HEK293 (cell line): ENCODE data around the gene RBM4B.

Experiments
- CTCF ChIA-PET: fragments of 350-600 bp; formaldehyde crosslinking; extraction: SDS; loops from one replicate; lab custom pipeline; 2021; ENCODE audit warnings: antibody characterized with exemption; lab: Yijun Ruan, JAX
- POLR2A ChIA-PET: fragments of 300-600 bp; formaldehyde crosslinking; extraction: SDS; loops from one replicate; lab custom pipeline; 2020; ENCODE audit warnings: antibody characterized with exemption, inconsistent platforms; lab: Yijun Ruan, JAX
- H3K27ac ChIP-seq: fragments of 200-500 bp; sonication (Bioruptor generic); 2 replicates; pipeline ENCODE4 v1.5.1; 2014; ENCODE audit warnings: low read depth, low read length, control low read depth, inconsistent platforms; ENCODE audit errors: extremely low read depth
- H3K36me3 ChIP-seq, 2 experiments: fragments of 200-500 bp in 1 of 2; sonication (Bioruptor generic) in 1 of 2; 1 replicate in 1 of 2; 2 replicates in 1 of 2; pipeline ENCODE4 v1.5.1; 2014 to 2017; ENCODE audit warnings: inconsistent platforms in 2 of 2, low read length in 2 of 2; ENCODE audit not compliant: control insufficient read depth in 2 of 2, insufficient read depth in 1 of 2
- H3K4me1 ChIP-seq: fragments of 200-500 bp; sonication (Bioruptor generic); 2 replicates; pipeline ENCODE4 v1.5.1; 2014; ENCODE audit warnings: mild to moderate bottlenecking, low read length, inconsistent platforms; ENCODE audit not compliant: control insufficient read depth, insufficient read depth
- H3K4me3 ChIP-seq: 2 replicates; pipeline ENCODE4 v1.5.1; 2011; ENCODE audit warnings: low read depth, mild to moderate bottlenecking, control low read depth, low read length, moderate library complexity
- H3K9me3 ChIP-seq: fragments of 200-500 bp; sonication (Bioruptor generic); 2 replicates; pipeline ENCODE4 v1.5.1; 2014; ENCODE audit warnings: low read depth, low read length, inconsistent platforms; ENCODE audit not compliant: control insufficient read depth, insufficient read depth
- GLIS1 ChIP-seq: fragments of 450-650 bp; formaldehyde crosslinking; IDR thresholded peaks from 2 replicates; pipeline ENCODE4 v1.5.1; 2016; ENCODE audit warnings: missing biosample characterization, missing genetic modification characterization
- KLF9 ChIP-seq: fragments of 450-650 bp; formaldehyde crosslinking; IDR thresholded peaks from 2 replicates; pipeline ENCODE4 v1.5.1; 2016; ENCODE audit warnings: missing biosample characterization, missing genetic modification characterization, low read depth
- SETDB1 ChIP-seq: IDR thresholded peaks from one replicate; pipeline ENCODE4 v1.6.1; 2017; ENCODE audit warnings: mild to moderate bottlenecking, low read length, moderate library complexity, mixed read lengths; ENCODE audit not compliant: insufficient read length
- SP3 ChIP-seq: fragments of 450-650 bp; formaldehyde crosslinking; IDR thresholded peaks from 2 replicates; pipeline ENCODE4 v1.5.1; 2016; ENCODE audit warnings: missing biosample characterization, missing genetic modification characterization
- TRIM28 ChIP-seq: IDR thresholded peaks from 2 replicates; pipeline ENCODE4 v1.6.1; 2011; ENCODE audit warnings: low read length, control low read depth, borderline replicate concordance
- YY1 ChIP-seq: fragments of 450-650 bp; formaldehyde crosslinking; IDR thresholded peaks from 2 replicates; pipeline ENCODE4 v1.5.1; 2018; ENCODE audit warnings: missing biosample characterization, missing genetic modification characterization
- ZBTB7A ChIP-seq: fragments of 450-650 bp; formaldehyde crosslinking; IDR thresholded peaks from 2 replicates; pipeline ENCODE4 v1.5.1; 2016; ENCODE audit warnings: low read depth, missing biosample characterization, missing genetic modification characterization
- ZNF112 ChIP-seq: fragments of 450-650 bp; formaldehyde crosslinking; IDR thresholded peaks from 2 replicates; pipeline ENCODE4 v1.5.0; 2017; ENCODE audit warnings: missing biosample characterization, missing genetic modification characterization
- ZNF133 ChIP-seq: fragments of 450-650 bp; formaldehyde crosslinking; IDR thresholded peaks from 2 replicates; pipeline ENCODE4 v1.5.1; 2016; ENCODE audit warnings: missing biosample characterization, missing genetic modification characterization
- ZNF157 ChIP-seq: fragments of 450-650 bp; formaldehyde crosslinking; IDR thresholded peaks from 2 replicates; pipeline ENCODE4 v1.5.1; 2016; ENCODE audit warnings: missing biosample characterization, missing genetic modification characterization
- ZNF23 ChIP-seq: fragments of 450-650 bp; formaldehyde crosslinking; IDR thresholded peaks from 2 replicates; pipeline ENCODE4 v1.5.1; 2016; ENCODE audit warnings: missing biosample characterization, missing genetic modification characterization, borderline replicate concordance
- ZNF274 ChIP-seq, 2 experiments: fragments of 200-500 bp in 1 of 2; fragments of 450-650 bp in 1 of 2; sonication (Bioruptor generic) in 1 of 2; formaldehyde crosslinking in 1 of 2; IDR thresholded peaks; 2 replicates each; pipeline versions ENCODE4 v1.5.1 to v1.6.1; 2014 to 2016; ENCODE audit warnings: borderline replicate concordance in 1 of 2, inconsistent platforms in 1 of 2, low read length in 1 of 2, missing biosample characterization in 1 of 2, missing genetic modification characterization in 1 of 2
- ZNF292 ChIP-seq: fragments of 450-650 bp; formaldehyde crosslinking; IDR thresholded peaks from 2 replicates; pipeline ENCODE4 v1.5.1; 2016; ENCODE audit warnings: low read depth, missing biosample characterization, missing genetic modification characterization, borderline replicate concordance
- ZNF350 ChIP-seq: fragments of 450-650 bp; formaldehyde crosslinking; IDR thresholded peaks from 2 replicates; pipeline ENCODE4 v1.5.0; 2017; ENCODE audit warnings: missing biosample characterization, mild to moderate bottlenecking, missing genetic modification characterization
- ZNF433 ChIP-seq: fragments of 450-650 bp; formaldehyde crosslinking; IDR thresholded peaks from 2 replicates; pipeline ENCODE4 v1.5.1; 2016; ENCODE audit warnings: missing biosample characterization, missing genetic modification characterization, low read depth
- ZNF544 ChIP-seq: fragments of 450-650 bp; formaldehyde crosslinking; IDR thresholded peaks from 2 replicates; pipeline ENCODE4 v1.5.0; 2017; ENCODE audit warnings: missing biosample characterization, missing genetic modification characterization
- ZNF558 ChIP-seq: fragments of 450-650 bp; formaldehyde crosslinking; IDR thresholded peaks from 2 replicates; pipeline ENCODE4 v1.5.1; 2016; ENCODE audit warnings: missing biosample characterization, missing genetic modification characterization
- ZNF571 ChIP-seq: fragments of 450-650 bp; formaldehyde crosslinking; IDR thresholded peaks from 2 replicates; pipeline ENCODE4 v1.5.0; 2017; ENCODE audit warnings: missing biosample characterization, missing genetic modification characterization
- ZNF596 ChIP-seq: fragments of 450-650 bp; IDR thresholded peaks from 2 replicates; pipeline ENCODE4 v1.5.0; 2018; ENCODE audit warnings: missing biosample characterization, mild to moderate bottlenecking, missing genetic modification characterization, moderate library complexity
- ZNF610 ChIP-seq: fragments of 450-650 bp; formaldehyde crosslinking; IDR thresholded peaks from 2 replicates; pipeline ENCODE4 v1.5.1; 2016; ENCODE audit warnings: missing biosample characterization, missing genetic modification characterization, borderline replicate concordance
- ZNF629 ChIP-seq: fragments of 450-650 bp; formaldehyde crosslinking; IDR thresholded peaks from 2 replicates; pipeline ENCODE4 v1.5.1; 2017; ENCODE audit warnings: missing biosample characterization, missing genetic modification characterization
- ZNF654 ChIP-seq: fragments of 450-650 bp; formaldehyde crosslinking; IDR thresholded peaks from 2 replicates; pipeline ENCODE4 v1.5.1; 2016; ENCODE audit warnings: low read depth, missing biosample characterization, missing genetic modification characterization
- ZNF658 ChIP-seq: fragments of 450-650 bp; formaldehyde crosslinking; IDR thresholded peaks from 2 replicates; pipeline ENCODE4; 2016; ENCODE audit warnings: missing biosample characterization, missing genetic modification characterization
- ZNF677 ChIP-seq: fragments of 450-650 bp; IDR thresholded peaks from 2 replicates; pipeline ENCODE4 v1.5.0; 2018; ENCODE audit warnings: missing biosample characterization, mild to moderate bottlenecking, missing genetic modification characterization, moderate library complexity
- TF ChIP-seq, protein P1 (sequence below): fragments of 450-650 bp; IDR thresholded peaks from 2 replicates; pipeline ENCODE4 v1.5.1; 2018; ENCODE audit warnings: missing biosample characterization, missing genetic modification characterization
- TF ChIP-seq, protein P2 (sequence below): fragments of 450-650 bp; formaldehyde crosslinking; IDR thresholded peaks from 2 replicates; pipeline ENCODE4 v1.5.1; 2016; ENCODE audit warnings: missing biosample characterization, missing genetic modification characterization
- TF ChIP-seq, protein P3 (sequence below): fragments of 450-650 bp; formaldehyde crosslinking; IDR thresholded peaks from 2 replicates; pipeline ENCODE4 v1.5.1; 2016; ENCODE audit warnings: missing biosample characterization, missing genetic modification characterization, borderline replicate concordance
- TF ChIP-seq, protein P4 (sequence below): fragments of 450-650 bp; formaldehyde crosslinking; IDR thresholded peaks from 2 replicates; pipeline ENCODE4 v1.5.1; 2016; ENCODE audit warnings: missing biosample characterization, missing genetic modification characterization

RBM4B gene, protein sequence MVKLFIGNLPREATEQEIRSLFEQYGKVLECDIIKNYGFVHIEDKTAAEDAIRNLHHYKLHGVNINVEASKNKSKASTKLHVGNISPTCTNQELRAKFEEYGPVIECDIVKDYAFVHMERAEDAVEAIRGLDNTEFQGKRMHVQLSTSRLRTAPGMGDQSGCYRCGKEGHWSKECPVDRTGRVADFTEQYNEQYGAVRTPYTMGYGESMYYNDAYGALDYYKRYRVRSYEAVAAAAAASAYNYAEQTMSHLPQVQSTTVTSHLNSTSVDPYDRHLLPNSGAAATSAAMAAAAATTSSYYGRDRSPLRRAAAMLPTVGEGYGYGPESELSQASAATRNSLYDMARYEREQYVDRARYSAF

DNA sequence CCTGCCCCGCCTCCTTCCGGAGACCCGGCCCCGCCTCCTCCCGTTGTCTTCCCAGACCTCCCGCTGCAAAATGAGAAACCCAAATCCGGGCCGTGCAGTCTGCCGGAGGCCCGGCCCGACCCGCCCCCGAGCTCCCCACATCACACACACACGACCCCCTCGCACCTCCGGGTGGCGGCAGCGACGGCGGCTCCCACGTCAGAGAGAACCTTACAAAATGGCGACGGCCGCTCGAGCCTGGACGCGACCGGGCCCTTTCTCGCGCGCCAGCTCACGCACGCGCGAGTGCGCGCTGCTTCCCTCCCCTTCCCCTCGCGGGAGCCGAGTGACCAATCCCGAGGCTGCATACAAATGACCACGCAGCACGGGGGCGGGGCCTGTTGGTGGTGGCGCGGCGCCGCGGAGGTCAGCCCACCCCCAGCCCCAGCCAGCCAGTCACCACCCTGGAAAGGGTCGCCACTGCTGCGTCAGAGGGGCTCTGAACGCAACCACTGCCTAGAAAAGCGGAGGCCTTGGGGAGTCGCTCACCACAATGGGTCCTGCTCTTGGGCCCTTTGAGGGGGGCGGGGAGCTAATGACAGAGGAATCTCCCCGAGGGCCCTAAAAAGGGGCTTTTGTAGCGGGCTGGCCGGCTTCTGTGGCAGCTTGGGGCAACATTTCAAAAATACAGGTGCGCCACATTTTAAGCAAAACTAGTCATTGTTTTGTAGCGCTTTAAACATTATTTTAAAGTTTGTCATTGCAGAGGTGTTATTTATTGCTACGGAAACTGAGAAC is at the start of gene RBM4B:
TSS of gene RBM4B (minus strand) at position 289 of the 777 bp plus-strand sequence. CDS start 808 bp downstream, outside the sequence.
- CTCF ChIA-PET: interaction anchor here (0.6 to 4.8 kb wide), 36 partner anchors 11 to 507 kb away, joined by 3 to 81 read pairs (median 4); partner anchors contain the start of genes ACTN3, MRPL11, RBM4 and RCE1
- peak within 1 kb of the TSS; percentile 76 for H3K4me3 ChIP-seq
- H3K4me1 ChIP-seq: no peaks in the 10 kb centered on the region
- H3K9me3 ChIP-seq: no peaks in the 10 kb centered on the region
- POLR2A ChIA-PET: interaction anchor here (0.6 to 4.0 kb wide), 31 partner anchors 14 to 755 kb away, joined by 3 to 38 read pairs (median 4); partner anchors contain the start of genes CCDC87, CCS, DPP3 and MRPL11
- peak within 1 kb of the TSS; percentile 72 for H3K27ac ChIP-seq
- H3K36me3 ChIP-seq: peaks cover 0 to 21% of the 10 kb centered on the region in 2 experiments; a peak in 2 of 3 replicates
- peak; percentile 34; the same call in 1 of the 2 replicates for TF ChIP-seq ZBTB7A (tag by site-specific recombination)
- no peak for TF ChIP-seq ZNF654
- no peak for TF ChIP-seq ZNF596
- TF ChIP-seq, protein P1, sequence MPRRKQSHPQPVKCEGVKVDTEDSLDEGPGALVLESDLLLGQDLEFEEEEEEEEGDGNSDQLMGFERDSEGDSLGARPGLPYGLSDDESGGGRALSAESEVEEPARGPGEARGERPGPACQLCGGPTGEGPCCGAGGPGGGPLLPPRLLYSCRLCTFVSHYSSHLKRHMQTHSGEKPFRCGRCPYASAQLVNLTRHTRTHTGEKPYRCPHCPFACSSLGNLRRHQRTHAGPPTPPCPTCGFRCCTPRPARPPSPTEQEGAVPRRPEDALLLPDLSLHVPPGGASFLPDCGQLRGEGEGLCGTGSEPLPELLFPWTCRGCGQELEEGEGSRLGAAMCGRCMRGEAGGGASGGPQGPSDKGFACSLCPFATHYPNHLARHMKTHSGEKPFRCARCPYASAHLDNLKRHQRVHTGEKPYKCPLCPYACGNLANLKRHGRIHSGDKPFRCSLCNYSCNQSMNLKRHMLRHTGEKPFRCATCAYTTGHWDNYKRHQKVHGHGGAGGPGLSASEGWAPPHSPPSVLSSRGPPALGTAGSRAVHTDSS (tag by site-specific recombination): no peak
- TF ChIP-seq ZNF658 (tag by site-specific recombination): no peak
- TF ChIP-seq ZNF629: peak; percentile 57
- TF ChIP-seq ZNF558: no peak
- TF ChIP-seq ZNF292 (tag by site-specific recombination): no peak
- TF ChIP-seq ZNF157 (tag by site-specific recombination): no peak
- no peak for TF ChIP-seq ZNF112 (tag by site-specific recombination)
- no peak for TF ChIP-seq ZNF677 (tag by site-specific recombination)
- peak; percentile 58; the same call in 1 of the 2 replicates for TF ChIP-seq GLIS1 (tag by site-specific recombination)
- no peak for TF ChIP-seq ZNF571 (tag by site-specific recombination)
- no peak for TF ChIP-seq ZNF610 (tag by site-specific recombination)
- no peak for TF ChIP-seq ZNF274 (IDR thresholded peaks at IDR 0.05; ENCODE audit: low read length)
- no peak for TF ChIP-seq ZNF274 (tag by site-specific recombination; IDR thresholded peaks at IDR 0.05; ENCODE audit: borderline replicate concordance)
- no peak for TF ChIP-seq ZNF23
- TF ChIP-seq, protein P2, sequence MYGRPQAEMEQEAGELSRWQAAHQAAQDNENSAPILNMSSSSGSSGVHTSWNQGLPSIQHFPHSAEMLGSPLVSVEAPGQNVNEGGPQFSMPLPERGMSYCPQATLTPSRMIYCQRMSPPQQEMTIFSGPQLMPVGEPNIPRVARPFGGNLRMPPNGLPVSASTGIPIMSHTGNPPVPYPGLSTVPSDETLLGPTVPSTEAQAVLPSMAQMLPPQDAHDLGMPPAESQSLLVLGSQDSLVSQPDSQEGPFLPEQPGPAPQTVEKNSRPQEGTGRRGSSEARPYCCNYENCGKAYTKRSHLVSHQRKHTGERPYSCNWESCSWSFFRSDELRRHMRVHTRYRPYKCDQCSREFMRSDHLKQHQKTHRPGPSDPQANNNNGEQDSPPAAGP: peak; percentile 72; the same call in 1 of the 2 replicates
- TF ChIP-seq ZNF350 (tag by site-specific recombination): no peak
- TF ChIP-seq SETDB1: no peak
- TF ChIP-seq, protein P3, sequence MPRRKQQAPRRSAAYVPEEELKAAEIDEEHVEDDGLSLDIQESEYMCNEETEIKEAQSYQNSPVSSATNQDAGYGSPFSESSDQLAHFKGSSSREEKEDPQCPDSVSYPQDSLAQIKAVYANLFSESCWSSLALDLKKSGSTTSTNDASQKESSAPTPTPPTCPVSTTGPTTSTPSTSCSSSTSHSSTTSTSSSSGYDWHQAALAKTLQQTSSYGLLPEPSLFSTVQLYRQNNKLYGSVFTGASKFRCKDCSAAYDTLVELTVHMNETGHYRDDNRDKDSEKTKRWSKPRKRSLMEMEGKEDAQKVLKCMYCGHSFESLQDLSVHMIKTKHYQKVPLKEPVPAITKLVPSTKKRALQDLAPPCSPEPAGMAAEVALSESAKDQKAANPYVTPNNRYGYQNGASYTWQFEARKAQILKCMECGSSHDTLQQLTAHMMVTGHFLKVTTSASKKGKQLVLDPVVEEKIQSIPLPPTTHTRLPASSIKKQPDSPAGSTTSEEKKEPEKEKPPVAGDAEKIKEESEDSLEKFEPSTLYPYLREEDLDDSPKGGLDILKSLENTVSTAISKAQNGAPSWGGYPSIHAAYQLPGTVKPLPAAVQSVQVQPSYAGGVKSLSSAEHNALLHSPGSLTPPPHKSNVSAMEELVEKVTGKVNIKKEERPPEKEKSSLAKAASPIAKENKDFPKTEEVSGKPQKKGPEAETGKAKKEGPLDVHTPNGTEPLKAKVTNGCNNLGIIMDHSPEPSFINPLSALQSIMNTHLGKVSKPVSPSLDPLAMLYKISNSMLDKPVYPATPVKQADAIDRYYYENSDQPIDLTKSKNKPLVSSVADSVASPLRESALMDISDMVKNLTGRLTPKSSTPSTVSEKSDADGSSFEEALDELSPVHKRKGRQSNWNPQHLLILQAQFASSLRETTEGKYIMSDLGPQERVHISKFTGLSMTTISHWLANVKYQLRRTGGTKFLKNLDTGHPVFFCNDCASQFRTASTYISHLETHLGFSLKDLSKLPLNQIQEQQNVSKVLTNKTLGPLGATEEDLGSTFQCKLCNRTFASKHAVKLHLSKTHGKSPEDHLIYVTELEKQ: no peak
- TF ChIP-seq TRIM28: no peak
- TF ChIP-seq YY1 (tag by site-specific recombination): peak; percentile 66; the same call in 1 of the 2 replicates
- TF ChIP-seq ZNF133 (tag by site-specific recombination): no peak
- peak; percentile 80 for TF ChIP-seq SP3 (tag by site-specific recombination)
- TF ChIP-seq ZNF433 (tag by site-specific recombination): no peak
- TF ChIP-seq, protein P4, sequence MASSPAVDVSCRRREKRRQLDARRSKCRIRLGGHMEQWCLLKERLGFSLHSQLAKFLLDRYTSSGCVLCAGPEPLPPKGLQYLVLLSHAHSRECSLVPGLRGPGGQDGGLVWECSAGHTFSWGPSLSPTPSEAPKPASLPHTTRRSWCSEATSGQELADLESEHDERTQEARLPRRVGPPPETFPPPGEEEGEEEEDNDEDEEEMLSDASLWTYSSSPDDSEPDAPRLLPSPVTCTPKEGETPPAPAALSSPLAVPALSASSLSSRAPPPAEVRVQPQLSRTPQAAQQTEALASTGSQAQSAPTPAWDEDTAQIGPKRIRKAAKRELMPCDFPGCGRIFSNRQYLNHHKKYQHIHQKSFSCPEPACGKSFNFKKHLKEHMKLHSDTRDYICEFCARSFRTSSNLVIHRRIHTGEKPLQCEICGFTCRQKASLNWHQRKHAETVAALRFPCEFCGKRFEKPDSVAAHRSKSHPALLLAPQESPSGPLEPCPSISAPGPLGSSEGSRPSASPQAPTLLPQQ (tag by site-specific recombination): peak; percentile 42; the same call in 1 of the 2 replicates
- no peak for TF ChIP-seq ZNF544
- TF ChIP-seq KLF9 (tag by site-specific recombination): peak; percentile 91
